Activated T-helper 1 cell treated with anti-CD3 and anti-CD28 coated beads, Interleukin-2, amount 50 U/mL, for 16 hours (primary cell): ENCODE measurements around the gene KATNB1.
"Not testable (repeated sequence)": the region's sequence is repeated elsewhere in the genome, so short reads cannot be mapped to it uniquely, and the experiment has no call there.

Experiments
- DNase-seq, 2 donors: peaks; one replicate each; pipeline ENCODE4 v3.0.0-alpha.2; 2020; ENCODE audit warnings: low read depth in 1 of 2, low spot score in 1 of 2

The KATNB1 gene

GRCh38 chr16:57743458-57743857, 7.9 kb downstream of the KATNB1 start:
- DNase-seq = no peak

DNA sequence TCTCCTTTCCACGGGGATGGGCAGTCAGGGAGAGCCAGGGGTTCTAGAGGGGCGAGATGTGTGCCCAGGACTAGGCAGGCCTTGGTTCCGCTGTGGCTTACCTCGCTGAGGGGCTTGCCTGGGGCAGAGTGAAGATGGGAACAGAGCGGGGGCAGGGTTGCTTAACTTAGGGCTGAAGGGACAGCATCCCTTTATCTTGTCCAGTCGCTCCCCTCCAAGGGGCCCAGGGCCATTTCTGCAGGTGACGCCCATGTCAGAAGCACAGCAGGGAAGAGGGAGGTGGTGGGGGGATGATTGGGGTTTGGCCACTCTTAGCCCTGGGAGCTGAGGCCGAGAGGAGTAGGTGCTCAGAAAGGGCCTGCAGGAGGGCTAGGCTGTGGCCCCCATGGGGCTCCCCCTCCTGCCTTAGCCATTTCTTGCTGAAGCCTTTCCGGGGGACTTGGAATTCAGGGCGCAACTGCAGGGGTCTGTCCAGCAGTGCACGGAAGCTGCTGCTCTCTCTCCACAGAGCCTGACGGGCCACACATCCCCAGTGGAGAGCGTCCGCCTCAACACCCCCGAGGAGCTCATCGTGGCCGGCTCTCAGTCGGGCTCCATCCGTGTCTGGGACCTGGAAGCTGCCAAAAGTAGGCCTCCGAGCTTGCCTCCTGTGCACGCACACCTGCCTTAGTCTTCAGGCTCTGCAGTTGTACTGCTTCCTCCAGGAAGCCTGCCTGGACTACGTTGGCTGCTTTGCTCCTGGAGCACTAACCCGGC, 8.5 kb downstream of the KATNB1 start:
- no peak for DNase-seq

DNA sequence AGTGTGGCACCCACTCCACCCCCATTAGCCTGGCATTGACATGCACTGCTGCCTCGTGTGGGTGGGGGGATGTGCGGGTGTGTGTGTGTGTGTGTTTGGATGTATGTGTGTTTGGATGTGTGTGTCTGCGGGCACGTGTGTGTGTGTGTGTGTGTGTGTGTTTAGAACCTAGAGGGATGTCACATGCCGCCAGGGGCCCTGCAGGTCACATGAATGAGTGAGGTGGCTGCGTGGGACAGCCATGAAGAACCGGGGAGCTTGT, 9.0 kb downstream of the KATNB1 start:
- no peak for DNase-seq

- DNase-seq = no peak
Observed at GRCh38 chr16:57745768-57746167, 10.2 kb downstream of the KATNB1 start.

DNA sequence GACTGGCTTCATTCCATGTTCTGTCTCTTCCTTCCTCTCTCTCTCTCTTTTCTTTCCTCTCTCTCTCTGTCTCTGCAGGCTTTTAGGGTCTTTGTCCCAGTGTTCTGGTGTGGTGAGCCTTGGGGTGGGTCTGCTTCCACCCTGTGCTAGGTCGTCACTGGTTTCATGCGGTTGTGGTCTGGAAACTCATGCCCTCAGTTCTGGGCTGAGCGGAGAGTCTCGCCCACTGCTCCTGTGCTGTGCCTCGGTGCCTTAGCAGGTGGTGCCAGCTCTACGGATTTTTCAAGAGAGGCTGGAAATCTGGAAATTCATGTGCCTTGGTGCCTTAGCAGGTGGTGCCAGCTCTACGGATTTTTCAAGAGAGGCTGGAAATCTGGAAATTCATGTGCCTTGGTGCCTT, 10.7 kb downstream of the KATNB1 start:
- DNase-seq = not testable (repeated sequence)

DNA sequence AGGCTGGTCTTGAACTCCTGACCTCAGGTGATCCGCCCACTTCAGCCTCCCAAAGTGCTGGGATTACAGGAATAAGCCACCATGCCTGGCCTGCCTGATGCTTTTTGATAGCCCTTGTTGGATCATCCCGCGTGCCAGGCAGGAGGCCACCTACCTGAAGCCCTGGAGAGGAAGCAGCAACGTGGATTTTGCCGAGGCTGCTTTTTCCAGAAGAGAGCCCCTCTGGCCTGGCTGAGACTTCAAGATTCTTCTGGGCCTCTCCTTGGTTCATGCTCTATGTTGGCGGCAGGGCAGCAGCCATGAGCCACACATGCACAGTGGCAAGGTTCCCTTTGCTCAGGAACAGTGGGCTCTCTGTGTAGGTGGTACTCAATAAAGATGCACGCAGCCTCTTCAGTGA, 11.5 kb downstream of the KATNB1 start:
- no peak for DNase-seq

GRCh38 chr16:57747496-57747895, 11.9 kb downstream of the KATNB1 start:
- DNase-seq = no peak

- DNase-seq = no peak
Observed at GRCh38 chr16:57747996-57748395, 12.4 kb downstream of the KATNB1 start.

DNA sequence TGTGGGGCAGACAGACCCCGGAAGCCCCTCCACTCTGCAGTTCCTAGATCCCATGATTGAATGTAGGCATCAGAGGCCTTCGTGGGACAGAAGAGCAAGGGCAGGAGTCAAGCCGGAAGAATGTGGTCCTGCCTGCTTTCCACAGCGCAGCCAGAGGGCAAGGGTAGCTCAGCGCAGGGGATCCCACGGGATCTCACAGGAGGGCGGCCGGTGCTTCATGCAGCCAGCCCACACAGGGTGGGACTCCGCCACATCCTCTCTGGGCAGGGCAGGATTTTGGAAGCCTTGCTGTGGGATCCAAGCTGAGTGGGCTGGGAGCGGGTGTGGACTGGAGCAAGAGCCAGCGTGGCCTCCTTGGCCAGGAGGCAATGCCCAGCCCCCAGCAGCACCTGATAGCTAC, 13.0 kb downstream of the KATNB1 start:
- DNase-seq = no peak

DNA sequence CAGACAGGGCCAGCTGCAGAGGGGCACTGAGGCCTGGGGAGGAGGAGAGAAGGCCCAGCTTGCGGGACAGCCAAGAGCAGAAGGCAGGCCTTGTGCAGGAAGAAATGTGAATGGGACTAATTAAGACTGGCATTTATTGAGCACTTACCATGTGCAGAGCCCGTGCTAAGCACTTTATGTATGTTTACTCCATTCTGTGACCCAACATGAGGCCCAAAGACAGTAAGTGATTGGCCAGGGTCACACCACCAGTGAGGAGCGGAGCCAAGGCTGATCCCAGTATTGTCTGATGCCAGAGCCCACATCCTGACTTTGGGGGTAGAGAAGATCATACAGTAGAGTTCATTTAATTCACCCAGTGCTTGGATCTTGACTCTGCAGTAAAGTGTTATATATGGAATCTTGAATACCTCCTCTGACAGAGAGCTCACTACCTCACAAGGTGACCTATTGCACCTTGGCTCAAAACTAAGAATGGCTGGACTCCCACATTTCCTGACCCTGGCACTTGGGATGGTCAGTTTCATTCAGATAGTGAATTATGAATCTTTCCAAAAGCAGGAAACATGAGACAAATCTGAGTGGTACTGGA, 13.6 kb downstream of the KATNB1 start:
- DNase-seq = no peak

DNA sequence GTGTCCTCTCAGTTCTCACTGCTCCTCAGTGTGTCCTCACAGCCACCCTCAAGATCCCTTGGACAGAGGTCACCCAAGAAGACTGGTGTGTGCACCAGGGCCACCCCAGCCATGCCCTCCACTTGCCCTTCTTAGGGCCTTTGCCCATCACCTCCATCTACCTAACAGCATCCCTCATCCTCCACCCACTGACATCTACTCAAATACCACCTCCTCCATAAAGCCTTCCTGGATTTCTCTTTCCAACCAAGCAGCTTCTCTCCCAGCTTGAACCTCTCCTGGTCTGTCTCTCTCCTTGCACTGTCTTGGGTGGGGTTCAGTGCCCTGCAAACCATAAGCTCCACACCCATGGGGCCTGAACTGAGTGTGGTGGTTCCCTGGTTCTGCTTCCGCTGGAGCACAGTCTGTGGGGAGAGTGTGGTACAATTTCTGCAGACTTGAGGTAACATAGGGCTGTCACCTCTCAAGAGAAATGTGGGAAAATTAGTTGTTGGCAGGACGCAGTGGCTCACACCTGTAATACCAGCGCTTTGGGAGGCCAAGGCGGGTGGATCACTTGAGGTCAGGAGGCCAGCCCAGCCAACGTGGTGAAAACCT, 14.4 kb downstream of the KATNB1 start:
- DNase-seq = no peak

GRCh38 chr16:57750796-57751538, 15.4 kb downstream of the KATNB1 start:
- no peak for DNase-seq

- DNase-seq = no peak
Observed at GRCh38 chr16:57751539-57752202, 16.1 kb downstream of the KATNB1 start.

DNA sequence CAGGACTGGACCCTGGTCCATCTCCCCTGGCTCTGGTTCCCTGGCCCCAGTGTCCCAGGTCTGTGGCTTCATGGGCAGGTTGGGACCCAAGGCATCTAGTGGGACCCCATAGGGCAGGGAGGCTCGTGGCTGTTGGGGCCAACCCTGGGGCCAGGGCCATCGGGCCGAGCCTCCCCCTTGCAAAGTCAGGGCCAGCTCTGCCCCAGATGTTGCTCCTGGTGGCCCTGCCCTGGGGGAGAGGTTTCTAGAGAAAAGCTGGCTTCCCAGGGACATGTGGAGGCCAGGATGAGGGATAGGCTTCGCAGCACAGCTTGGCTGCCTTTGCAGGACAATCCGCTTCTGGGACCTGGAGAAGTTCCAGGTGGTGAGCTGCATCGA, 16.6 kb downstream of the KATNB1 start:
- DNase-seq = no peak

- no peak for DNase-seq
Observed at GRCh38 chr16:57752581-57753447, 17.2 kb downstream of the KATNB1 start.

- no peak for DNase-seq
Observed at GRCh38 chr16:57753448-57754353, 18.1 kb downstream of the KATNB1 start.

DNA sequence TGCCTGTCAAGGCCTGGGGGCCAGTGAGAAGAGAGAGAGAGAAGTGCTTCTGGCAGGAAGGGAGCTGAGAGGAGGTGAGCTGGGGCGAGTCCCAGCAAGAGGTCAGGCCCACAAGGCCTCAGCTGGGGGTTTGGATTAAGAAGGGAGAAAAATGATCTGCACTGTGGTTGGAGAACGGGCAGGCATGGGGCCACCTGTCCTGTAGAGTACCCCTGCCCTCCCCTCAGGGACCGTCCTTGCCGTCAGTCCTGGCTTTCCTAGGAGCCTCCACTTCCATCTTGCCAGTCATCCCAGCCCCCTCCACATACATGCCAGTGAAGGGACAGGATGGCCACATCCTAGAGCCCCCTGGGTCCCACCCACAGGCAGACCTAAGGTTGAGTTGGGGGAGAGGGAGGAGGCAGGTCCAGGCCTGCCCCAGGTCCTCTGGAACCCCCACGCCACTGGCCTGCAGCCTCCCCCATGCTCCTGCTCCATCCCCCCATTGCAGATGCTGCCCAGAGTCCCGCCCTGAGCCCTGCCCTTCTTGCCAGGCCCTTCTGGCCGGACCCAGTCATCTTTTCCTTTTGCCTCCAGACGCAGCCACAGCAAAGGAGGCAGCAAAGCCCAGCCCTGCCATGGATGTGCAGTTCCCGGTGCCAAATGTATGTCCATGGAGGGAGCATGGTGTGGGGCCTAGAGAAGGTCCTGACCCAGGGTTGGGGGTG, 18.9 kb downstream of the KATNB1 start:
- no peak for DNase-seq

GRCh38 chr16:57755061-57755684, 19.6 kb downstream of the KATNB1 start:
- no peak for DNase-seq
